HEK293 (cell line): ENCODE data around the gene SEPTIN5.

Experiments
- CTCF ChIA-PET: fragments of 350-600 bp; formaldehyde crosslinking; extraction: SDS; loops from one replicate; lab custom pipeline; 2021; ENCODE audit warnings: antibody characterized with exemption; lab: Yijun Ruan, JAX
- POLR2A ChIA-PET: fragments of 300-600 bp; formaldehyde crosslinking; extraction: SDS; loops from one replicate; lab custom pipeline; 2020; ENCODE audit warnings: antibody characterized with exemption, inconsistent platforms; lab: Yijun Ruan, JAX
- H3K27ac ChIP-seq: fragments of 200-500 bp; sonication (Bioruptor generic); 2 replicates; pipeline ENCODE4 v1.5.1; 2014; ENCODE audit warnings: low read depth, low read length, control low read depth, inconsistent platforms; ENCODE audit errors: extremely low read depth
- H3K36me3 ChIP-seq, 2 experiments: fragments of 200-500 bp in 1 of 2; sonication (Bioruptor generic) in 1 of 2; 1 replicate in 1 of 2; 2 replicates in 1 of 2; pipeline ENCODE4 v1.5.1; 2014 to 2017; ENCODE audit warnings: inconsistent platforms in 2 of 2, low read length in 2 of 2; ENCODE audit not compliant: control insufficient read depth in 2 of 2, insufficient read depth in 1 of 2
- H3K4me1 ChIP-seq: fragments of 200-500 bp; sonication (Bioruptor generic); 2 replicates; pipeline ENCODE4 v1.5.1; 2014; ENCODE audit warnings: mild to moderate bottlenecking, low read length, inconsistent platforms; ENCODE audit not compliant: control insufficient read depth, insufficient read depth
- H3K4me3 ChIP-seq: 2 replicates; pipeline ENCODE4 v1.5.1; 2011; ENCODE audit warnings: low read depth, mild to moderate bottlenecking, control low read depth, low read length, moderate library complexity
- H3K9me3 ChIP-seq: fragments of 200-500 bp; sonication (Bioruptor generic); 2 replicates; pipeline ENCODE4 v1.5.1; 2014; ENCODE audit warnings: low read depth, low read length, inconsistent platforms; ENCODE audit not compliant: control insufficient read depth, insufficient read depth
- HOXC10 ChIP-seq: sonication (generic); formaldehyde crosslinking; IDR thresholded peaks from 2 replicates; pipeline ENCODE4 v1.8.1; 2023; ENCODE audit warnings: mild to moderate bottlenecking, missing genetic modification reagents
- HOXD13 ChIP-seq: sonication (generic); formaldehyde crosslinking; IDR thresholded peaks from 2 replicates; pipeline ENCODE4 v1.8.0; 2022; ENCODE audit warnings: missing genetic modification reagents, borderline replicate concordance
- IKZF3 ChIP-seq: fragments of 450-650 bp; IDR thresholded peaks from 2 replicates; pipeline ENCODE4 v1.5.0; 2018; ENCODE audit warnings: missing biosample characterization, mild to moderate bottlenecking, missing genetic modification characterization, moderate library complexity
- OSR2 ChIP-seq: fragments of 450-650 bp; formaldehyde crosslinking; IDR thresholded peaks from 2 replicates; pipeline ENCODE4 v1.5.1; 2016; ENCODE audit warnings: missing biosample characterization, missing genetic modification characterization
- REPIN1 ChIP-seq: fragments of 450-650 bp; formaldehyde crosslinking; IDR thresholded peaks from 2 replicates; pipeline ENCODE4 v1.5.1; 2017; ENCODE audit warnings: missing biosample characterization, missing genetic modification characterization, low read depth
- SALL2 ChIP-seq: fragments of 450-650 bp; formaldehyde crosslinking; IDR thresholded peaks from 2 replicates; pipeline ENCODE4 v1.5.0; 2017; ENCODE audit warnings: missing biosample characterization, mild to moderate bottlenecking, missing genetic modification characterization, borderline replicate concordance
- ZFHX2 ChIP-seq: fragments of 450-650 bp; formaldehyde crosslinking; conservative IDR thresholded peaks from 2 replicates; pipeline ENCODE4 v1.5.1; 2016; ENCODE audit warnings: missing biosample characterization, missing genetic modification characterization
- ZNF132 ChIP-seq: fragments of 450-650 bp; formaldehyde crosslinking; IDR thresholded peaks from 2 replicates; pipeline ENCODE4 v1.5.1; 2017; ENCODE audit warnings: missing biosample characterization, missing genetic modification characterization, borderline replicate concordance
- ZNF16 ChIP-seq: fragments of 450-650 bp; formaldehyde crosslinking; IDR thresholded peaks from 2 replicates; pipeline ENCODE4 v1.5.1; 2016; ENCODE audit warnings: low read depth, missing biosample characterization, missing genetic modification characterization
- ZNF23 ChIP-seq: fragments of 450-650 bp; formaldehyde crosslinking; IDR thresholded peaks from 2 replicates; pipeline ENCODE4 v1.5.1; 2016; ENCODE audit warnings: missing biosample characterization, missing genetic modification characterization, borderline replicate concordance
- ZNF239 ChIP-seq: fragments of 450-650 bp; formaldehyde crosslinking; IDR thresholded peaks from 2 replicates; pipeline ENCODE4 v1.5.1; 2016; ENCODE audit warnings: missing biosample characterization, missing genetic modification characterization
- ZNF335 ChIP-seq: fragments of 450-650 bp; formaldehyde crosslinking; conservative IDR thresholded peaks from 2 replicates; pipeline ENCODE4 v1.5.1; 2016; ENCODE audit warnings: missing biosample characterization, missing genetic modification characterization
- ZNF510 ChIP-seq: fragments of 450-650 bp; formaldehyde crosslinking; IDR thresholded peaks from 2 replicates; pipeline ENCODE4 v1.5.1; 2018; ENCODE audit warnings: mild to moderate bottlenecking, missing genetic modification characterization, missing biosample characterization; ENCODE audit not compliant: insufficient replicate concordance
- ZNF558 ChIP-seq: fragments of 450-650 bp; formaldehyde crosslinking; IDR thresholded peaks from 2 replicates; pipeline ENCODE4 v1.5.1; 2016; ENCODE audit warnings: missing biosample characterization, missing genetic modification characterization
- ZNF658 ChIP-seq: fragments of 450-650 bp; formaldehyde crosslinking; IDR thresholded peaks from 2 replicates; pipeline ENCODE4; 2016; ENCODE audit warnings: missing biosample characterization, missing genetic modification characterization
- ZNF660 ChIP-seq: fragments of 450-650 bp; IDR thresholded peaks from 2 replicates; pipeline ENCODE4 v1.5.1; 2018; ENCODE audit warnings: missing biosample characterization, mild to moderate bottlenecking, missing genetic modification characterization
- TF ChIP-seq, protein P1 (sequence below): fragments of 450-650 bp; formaldehyde crosslinking; optimal IDR thresholded peaks from 2 replicates; pipeline ENCODE3; 2016; ENCODE audit warnings: missing biosample characterization, mild to moderate bottlenecking, missing genetic modification characterization
- TF ChIP-seq, protein P2 (sequence below): fragments of 450-650 bp; formaldehyde crosslinking; IDR thresholded peaks from 2 replicates; pipeline ENCODE4 v1.5.1; 2016; ENCODE audit warnings: missing biosample characterization, missing genetic modification characterization
- TF ChIP-seq, protein P3 (sequence below): fragments of 450-650 bp; formaldehyde crosslinking; IDR thresholded peaks from 2 replicates; pipeline ENCODE4 v1.5.1; 2016; ENCODE audit warnings: missing biosample characterization, missing genetic modification characterization
- TF ChIP-seq, protein P4 (sequence below): fragments of 450-650 bp; formaldehyde crosslinking; IDR thresholded peaks from 2 replicates; pipeline ENCODE4 v1.5.1; 2016; ENCODE audit warnings: missing biosample characterization, missing genetic modification characterization, low read depth
- TF ChIP-seq, protein P5 (sequence below): fragments of 450-650 bp; formaldehyde crosslinking; IDR thresholded peaks from 2 replicates; pipeline ENCODE4; 2016; ENCODE audit warnings: missing biosample characterization, missing genetic modification characterization
- TF ChIP-seq, protein P6 (sequence below): fragments of 450-650 bp; formaldehyde crosslinking; IDR thresholded peaks from 2 replicates; pipeline ENCODE4 v1.5.1; 2016; ENCODE audit warnings: missing biosample characterization, missing genetic modification characterization

SEPTIN5 gene

GRCh38 chr22:19721330-19722177 lies 7.3 kb downstream of the SEPTIN5 start:
- TF ChIP-seq ZNF510 (tag by site-specific recombination): no peak
- no peak for TF ChIP-seq IKZF3
- no peak for TF ChIP-seq ZNF239 (tag by site-specific recombination)
- TF ChIP-seq ZFHX2 (tag by site-specific recombination): no peak
- TF ChIP-seq, protein P1, sequence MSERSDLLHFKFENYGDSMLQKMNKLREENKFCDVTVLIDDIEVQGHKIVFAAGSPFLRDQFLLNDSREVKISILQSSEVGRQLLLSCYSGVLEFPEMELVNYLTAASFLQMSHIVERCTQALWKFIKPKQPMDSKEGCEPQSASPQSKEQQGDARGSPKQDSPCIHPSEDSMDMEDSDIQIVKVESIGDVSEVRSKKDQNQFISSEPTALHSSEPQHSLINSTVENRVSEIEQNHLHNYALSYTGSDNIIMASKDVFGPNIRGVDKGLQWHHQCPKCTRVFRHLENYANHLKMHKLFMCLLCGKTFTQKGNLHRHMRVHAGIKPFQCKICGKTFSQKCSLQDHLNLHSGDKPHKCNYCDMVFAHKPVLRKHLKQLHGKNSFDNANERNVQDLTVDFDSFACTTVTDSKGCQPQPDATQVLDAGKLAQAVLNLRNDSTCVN (tag by site-specific recombination): no peak
- no peak for TF ChIP-seq ZNF16
- no peak for TF ChIP-seq HOXD13
- TF ChIP-seq, protein P2, sequence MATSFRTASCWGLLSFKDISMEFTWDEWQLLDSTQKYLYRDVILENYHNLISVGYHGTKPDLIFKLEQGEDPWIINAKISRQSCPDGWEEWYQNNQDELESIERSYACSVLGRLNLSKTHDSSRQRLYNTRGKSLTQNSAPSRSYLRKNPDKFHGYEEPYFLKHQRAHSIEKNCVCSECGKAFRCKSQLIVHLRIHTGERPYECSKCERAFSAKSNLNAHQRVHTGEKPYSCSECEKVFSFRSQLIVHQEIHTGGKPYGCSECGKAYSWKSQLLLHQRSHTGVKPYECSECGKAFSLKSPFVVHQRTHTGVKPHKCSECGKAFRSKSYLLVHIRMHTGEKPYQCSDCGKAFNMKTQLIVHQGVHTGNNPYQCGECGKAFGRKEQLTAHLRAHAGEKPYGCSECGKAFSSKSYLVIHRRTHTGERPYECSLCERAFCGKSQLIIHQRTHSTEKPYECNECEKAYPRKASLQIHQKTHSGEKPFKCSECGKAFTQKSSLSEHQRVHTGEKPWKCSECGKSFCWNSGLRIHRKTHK (tag by site-specific recombination): no peak
- TF ChIP-seq ZNF558 (tag by site-specific recombination): no peak
- TF ChIP-seq, protein P3, sequence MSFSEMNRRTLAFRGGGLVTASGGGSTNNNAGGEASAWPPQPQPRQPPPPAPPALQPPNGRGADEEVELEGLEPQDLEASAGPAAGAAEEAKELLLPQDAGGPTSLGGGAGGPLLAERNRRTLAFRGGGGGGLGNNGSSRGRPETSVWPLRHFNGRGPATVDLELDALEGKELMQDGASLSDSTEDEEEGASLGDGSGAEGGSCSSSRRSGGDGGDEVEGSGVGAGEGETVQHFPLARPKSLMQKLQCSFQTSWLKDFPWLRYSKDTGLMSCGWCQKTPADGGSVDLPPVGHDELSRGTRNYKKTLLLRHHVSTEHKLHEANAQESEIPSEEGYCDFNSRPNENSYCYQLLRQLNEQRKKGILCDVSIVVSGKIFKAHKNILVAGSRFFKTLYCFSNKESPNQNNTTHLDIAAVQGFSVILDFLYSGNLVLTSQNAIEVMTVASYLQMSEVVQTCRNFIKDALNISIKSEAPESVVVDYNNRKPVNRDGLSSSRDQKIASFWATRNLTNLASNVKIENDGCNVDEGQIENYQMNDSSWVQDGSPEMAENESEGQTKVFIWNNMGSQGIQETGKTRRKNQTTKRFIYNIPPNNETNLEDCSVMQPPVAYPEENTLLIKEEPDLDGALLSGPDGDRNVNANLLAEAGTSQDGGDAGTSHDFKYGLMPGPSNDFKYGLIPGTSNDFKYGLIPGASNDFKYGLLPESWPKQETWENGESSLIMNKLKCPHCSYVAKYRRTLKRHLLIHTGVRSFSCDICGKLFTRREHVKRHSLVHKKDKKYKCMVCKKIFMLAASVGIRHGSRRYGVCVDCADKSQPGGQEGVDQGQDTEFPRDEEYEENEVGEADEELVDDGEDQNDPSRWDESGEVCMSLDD (tag by site-specific recombination): no peak
- no peak for TF ChIP-seq ZNF132 (tag by site-specific recombination)
- Histone ChIP-seq H3K9me3 (no peaks in the 10 kb centered on the region), H3K4me1 (no peaks in the 10 kb centered on the region; the same call in 1 of the 2 replicates), H3K36me3 (peaks cover 0 to 35% of the 10 kb centered on the region in 2 experiments; a peak in 1 of 3 replicates), H3K27ac (no peak overlapping the region), H3K4me3 (no peak overlapping the region)
- ChIA-PET POLR2A (no interaction called here), CTCF (interaction anchor here (0.5 to 4.5 kb wide), 4 partner anchors 9 to 256 kb away, joined by 3 to 15 read pairs (median 4); partner anchors contain the start of genes COMT and TXNRD2)

DNA sequence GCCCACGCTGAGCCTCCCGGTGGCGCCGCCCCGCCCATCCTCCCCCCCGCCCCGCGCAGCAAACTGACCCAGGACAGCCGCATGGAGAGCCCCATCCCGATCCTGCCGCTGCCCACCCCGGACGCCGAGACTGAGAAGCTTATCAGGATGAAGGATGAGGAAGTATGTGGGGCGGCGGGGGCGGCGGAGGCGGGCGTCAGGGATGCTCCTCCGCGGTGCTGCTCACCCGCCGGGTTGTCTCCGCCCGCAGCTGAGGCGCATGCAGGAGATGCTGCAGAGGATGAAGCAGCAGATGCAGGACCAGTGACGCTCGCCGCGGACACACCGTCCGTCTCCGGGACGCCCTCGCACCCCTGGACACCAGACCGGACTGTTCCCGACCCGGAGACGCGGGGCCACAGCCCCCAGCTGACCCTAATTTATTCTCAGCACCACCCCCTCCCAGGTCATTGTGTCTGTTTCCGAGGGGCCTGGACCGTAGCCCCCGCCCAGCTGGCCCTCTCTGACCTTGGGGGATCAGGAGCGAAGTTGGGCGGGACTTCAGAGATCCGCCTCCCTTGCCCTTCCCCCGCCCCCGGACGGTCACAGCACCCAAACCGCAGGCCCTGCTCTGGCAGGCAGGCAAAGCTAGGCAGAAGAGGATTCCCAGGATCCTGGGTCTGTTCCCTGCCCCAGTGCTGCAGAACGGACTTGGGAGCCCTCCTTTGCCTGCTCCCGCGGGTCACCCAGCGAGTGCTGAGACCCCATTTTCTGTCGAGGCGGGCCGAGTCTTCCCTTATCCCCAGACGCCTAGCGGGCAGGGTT lies 8.1 kb downstream of the SEPTIN5 start:
- no peak overlapping the region for H3K4me3 ChIP-seq
- no peaks in the 10 kb centered on the region for H3K9me3 ChIP-seq
- ChIA-PET CTCF (interaction anchor here (0.5 to 4.5 kb wide), 2 partner anchors 8 to 256 kb away, joined by 3 to 15 read pairs; no protein-coding TSS in a partner anchor), POLR2A (no interaction called here)
- no peaks in the 10 kb centered on the region; the same call in 1 of the 2 replicates for H3K4me1 ChIP-seq
- no peak overlapping the region for H3K27ac ChIP-seq
- H3K36me3 ChIP-seq: peaks cover 0 to 35% of the 10 kb centered on the region in 2 experiments; a peak in 1 of 3 replicates
- TF ChIP-seq, protein P4, sequence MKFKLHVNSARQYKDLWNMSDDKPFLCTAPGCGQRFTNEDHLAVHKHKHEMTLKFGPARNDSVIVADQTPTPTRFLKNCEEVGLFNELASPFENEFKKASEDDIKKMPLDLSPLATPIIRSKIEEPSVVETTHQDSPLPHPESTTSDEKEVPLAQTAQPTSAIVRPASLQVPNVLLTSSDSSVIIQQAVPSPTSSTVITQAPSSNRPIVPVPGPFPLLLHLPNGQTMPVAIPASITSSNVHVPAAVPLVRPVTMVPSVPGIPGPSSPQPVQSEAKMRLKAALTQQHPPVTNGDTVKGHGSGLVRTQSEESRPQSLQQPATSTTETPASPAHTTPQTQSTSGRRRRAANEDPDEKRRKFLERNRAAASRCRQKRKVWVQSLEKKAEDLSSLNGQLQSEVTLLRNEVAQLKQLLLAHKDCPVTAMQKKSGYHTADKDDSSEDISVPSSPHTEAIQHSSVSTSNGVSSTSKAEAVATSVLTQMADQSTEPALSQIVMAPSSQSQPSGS: no peak
- TF ChIP-seq HOXC10 (CRISPR knock-in tag) (no peak), ZNF660 (no peak), SALL2 (tag by site-specific recombination) (no peak), IKZF3 (no peak), ZNF23 (tag by site-specific recombination) (no peak), OSR2 (tag by site-specific recombination) (no peak), REPIN1 (tag by site-specific recombination) (no peak), ZNF335 (tag by site-specific recombination) (no peak), ZNF658 (tag by site-specific recombination) (no peak)
- TF ChIP-seq, protein P5, sequence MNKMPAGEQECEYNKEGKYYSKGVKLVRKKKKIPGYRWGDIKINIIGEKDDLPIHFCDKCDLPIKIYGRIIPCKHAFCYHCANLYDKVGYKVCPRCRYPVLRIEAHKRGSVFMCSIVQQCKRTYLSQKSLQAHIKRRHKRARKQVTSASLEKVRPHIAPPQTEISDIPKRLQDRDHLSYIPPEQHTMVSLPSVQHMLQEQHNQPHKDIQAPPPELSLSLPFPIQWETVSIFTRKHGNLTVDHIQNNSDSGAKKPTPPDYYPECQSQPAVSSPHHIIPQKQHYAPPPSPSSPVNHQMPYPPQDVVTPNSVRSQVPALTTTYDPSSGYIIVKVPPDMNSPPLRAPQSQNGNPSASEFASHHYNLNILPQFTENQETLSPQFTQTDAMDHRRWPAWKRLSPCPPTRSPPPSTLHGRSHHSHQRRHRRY: no peak
- TF ChIP-seq, protein P6, sequence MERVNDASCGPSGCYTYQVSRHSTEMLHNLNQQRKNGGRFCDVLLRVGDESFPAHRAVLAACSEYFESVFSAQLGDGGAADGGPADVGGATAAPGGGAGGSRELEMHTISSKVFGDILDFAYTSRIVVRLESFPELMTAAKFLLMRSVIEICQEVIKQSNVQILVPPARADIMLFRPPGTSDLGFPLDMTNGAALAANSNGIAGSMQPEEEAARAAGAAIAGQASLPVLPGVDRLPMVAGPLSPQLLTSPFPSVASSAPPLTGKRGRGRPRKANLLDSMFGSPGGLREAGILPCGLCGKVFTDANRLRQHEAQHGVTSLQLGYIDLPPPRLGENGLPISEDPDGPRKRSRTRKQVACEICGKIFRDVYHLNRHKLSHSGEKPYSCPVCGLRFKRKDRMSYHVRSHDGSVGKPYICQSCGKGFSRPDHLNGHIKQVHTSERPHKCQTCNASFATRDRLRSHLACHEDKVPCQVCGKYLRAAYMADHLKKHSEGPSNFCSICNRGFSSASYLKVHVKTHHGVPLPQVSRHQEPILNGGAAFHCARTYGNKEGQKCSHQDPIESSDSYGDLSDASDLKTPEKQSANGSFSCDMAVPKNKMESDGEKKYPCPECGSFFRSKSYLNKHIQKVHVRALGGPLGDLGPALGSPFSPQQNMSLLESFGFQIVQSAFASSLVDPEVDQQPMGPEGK (tag by site-specific recombination): no peak
